Choroid plexus epithelial cell (primary cell): ENCODE data around the gene CT45A10.
"Not testable (repeated sequence)": the region's sequence is repeated elsewhere in the genome, so short reads cannot be mapped to it uniquely, and the experiment has no call there.

Experiments used
- DNase-seq: peaks from one replicate; pipeline ENCODE4 v3.0.0-alpha.2; 2010; ENCODE audit warnings: low read depth
- H3K4me3 ChIP-seq: 2 replicates; pipeline ENCODE4 v1.5.1; 2011; ENCODE audit warnings: low read depth, mild to moderate bottlenecking, control low read depth, low read length, moderate library complexity
- CTCF ChIP-seq: conservative IDR thresholded peaks from 2 replicates; pipeline ENCODE4 v1.5.1; 2011; ENCODE audit warnings: low read depth, mild to moderate bottlenecking, control low read depth, inconsistent platforms, low read length, moderate library complexity

Gene CT45A10

GRCh38 chrX:135893294-135893817, at the start of gene CT45A10, which contains the start of gene SAGE1:
CT45A10 (minus strand) TSS chrX:135893444; CDS start chrX:135885344, 8,100 bp downstream.
SAGE1 (plus strand) TSS chrX:135893716; CDS start chrX:135896243, 2,527 bp downstream.
- TF ChIP-seq CTCF, result no peak
- no peak for DNase-seq
- H3K4me3 ChIP-seq, result no peak within 1 kb of the TSS

- peak; percentile 45 for DNase-seq
- H3K4me3 ChIP-seq, result no peak overlapping the region
- TF ChIP-seq CTCF, result peak; percentile 70
Observed at GRCh38 chrX:135931644-135932487, 38.6 kb upstream of the CT45A10 start.

GRCh38 chrX:135927897-135928296, 34.7 kb upstream of the CT45A10 start:
- no peak for TF ChIP-seq CTCF

GRCh38 chrX:135923353-135923752, 30.1 kb upstream of the CT45A10 start:
- no peak overlapping the region for H3K4me3 ChIP-seq
- TF ChIP-seq CTCF, result peak; percentile 37
- peak; percentile 2 for DNase-seq

More at GRCh38 chrX:135927897-135928296, 34.7 kb upstream of the CT45A10 start:
- no peak for DNase-seq
- no peak overlapping the region for H3K4me3 ChIP-seq

GRCh38 chrX:135920516-135920915, 27.3 kb upstream of the CT45A10 start:
- not testable (repeated sequence) for H3K4me3 ChIP-seq, DNase-seq

GRCh38 chrX:135914404-135914803, 21.2 kb upstream of the CT45A10 start:
- no peak for DNase-seq
- no peak overlapping the region for H3K4me3 ChIP-seq
- no peak for TF ChIP-seq CTCF

GRCh38 chrX:135910251-135910650, 17.0 kb upstream of the CT45A10 start:
- no peak overlapping the region for H3K4me3 ChIP-seq
- TF ChIP-seq CTCF, result no peak
- no peak for DNase-seq
